GM23338 (cell line): ENCODE results near the gene CDC42EP2. TPM values are rescaled to one million over a fixed set of nuclear protein-coding genes. Genes with fewer than 3 reads are reported as not detected.

Source experiments
- ATAC-seq: fragments of 200-7000 bp; cut with Tn5 transposase; 3 replicates; pipeline ENCODE4 v1.9.1; 2020
- DNase-seq: peaks from one replicate; pipeline ENCODE4 v3.0.0-alpha.2; 2015; ENCODE audit warnings: low spot score
- H2AFZ ChIP-seq: fragments of 200-600 bp; sonication (generic); 2 replicates; pipeline ENCODE4 v1.8.0; 2016; ENCODE audit warnings: antibody characterized with exemption, mild to moderate bottlenecking, moderate library complexity
- H3F3A ChIP-seq: fragments of 200-600 bp; sonication (generic); replicated peaks from 2 replicates; pipeline ENCODE4 v1.8.0; 2017; ENCODE audit warnings: antibody characterized with exemption, mixed run types, low read depth
- H3K27ac ChIP-seq: fragments of 200-600 bp; sonication (generic); 2 replicates; pipeline ENCODE4 v1.6.1; 2016; ENCODE audit warnings: low read depth
- H3K27me3 ChIP-seq: fragments of 200-600 bp; sonication (generic); 2 replicates; pipeline ENCODE4 v1.8.0; 2016; ENCODE audit warnings: mild to moderate bottlenecking, mixed run types, moderate library complexity; ENCODE audit not compliant: insufficient read depth
- H3K36me3 ChIP-seq: fragments of 200-600 bp; sonication (generic); 2 replicates; pipeline ENCODE4 v1.8.0; 2016; ENCODE audit warnings: mild to moderate bottlenecking; ENCODE audit not compliant: insufficient read depth
- H3K4me1 ChIP-seq: fragments of 200-600 bp; sonication (generic); 2 replicates; pipeline ENCODE4 v1.8.0; 2016; ENCODE audit warnings: mild to moderate bottlenecking, moderate library complexity; ENCODE audit not compliant: insufficient read depth
- H3K4me2 ChIP-seq: fragments of 200-600 bp; sonication (generic); 2 replicates; pipeline ENCODE4 v1.7.1; 2017; ENCODE audit warnings: mixed run types
- H3K4me3 ChIP-seq: fragments of 200-600 bp; sonication (generic); 2 replicates; pipeline ENCODE4 v1.6.1; 2016; ENCODE audit warnings: mixed run types
- H3K79me2 ChIP-seq: fragments of 200-600 bp; sonication (generic); replicated peaks from 2 replicates; pipeline ENCODE4 v1.8.0; 2017; ENCODE audit warnings: mild to moderate bottlenecking; ENCODE audit not compliant: insufficient read depth
- H3K9me2 ChIP-seq: fragments of 200-600 bp; sonication (generic); 2 replicates; pipeline ENCODE4 v1.8.0; 2017; ENCODE audit not compliant: insufficient read depth
- H4K20me1 ChIP-seq: fragments of 200-600 bp; sonication (generic); replicated peaks from 2 replicates; pipeline ENCODE4 v1.8.0; 2017; ENCODE audit warnings: mild to moderate bottlenecking; ENCODE audit not compliant: insufficient read depth
- H3K27ac Mint-ChIP-seq: 2 replicates; pipeline ENCODE4 v1.8.0; 2020; ENCODE audit warnings: inconsistent platforms, mild to moderate bottlenecking, moderate library complexity, mixed read lengths
- H3K27me3 Mint-ChIP-seq: 3 replicates; pipeline ENCODE4 v1.8.0; 2022; ENCODE audit warnings: low read depth, mild to moderate bottlenecking, moderate library complexity, mixed read lengths, inconsistent platforms; ENCODE audit not compliant: insufficient read depth, poor library complexity
- H3K36me3 Mint-ChIP-seq: 3 replicates; pipeline ENCODE4 v1.8.0; 2021; ENCODE audit warnings: low read depth, mild to moderate bottlenecking, inconsistent platforms, moderate library complexity, mixed read lengths
- H3K4me1 Mint-ChIP-seq: 3 replicates; pipeline ENCODE4 v1.8.0; 2020; ENCODE audit warnings: mild to moderate bottlenecking, inconsistent platforms, mixed read lengths
- H3K4me3 Mint-ChIP-seq: 3 replicates; pipeline ENCODE4 v1.8.0; 2021; ENCODE audit warnings: moderate library complexity, mild to moderate bottlenecking, inconsistent platforms, mixed read lengths
- H3K9me3 Mint-ChIP-seq: 3 replicates; pipeline ENCODE4 v1.8.0; 2020; ENCODE audit warnings: moderate library complexity, mild to moderate bottlenecking, inconsistent platforms, mixed read lengths
- CREB1 ChIP-seq: fragments of 250-450 bp; sonication (Bioruptor Pico); IDR thresholded peaks from 2 replicates; pipeline ENCODE4 v1.5.0; 2020; ENCODE audit warnings: low read depth, mild to moderate bottlenecking, moderate library complexity
- CTCF ChIP-seq, 2 experiments: fragments of 200-600 bp in 1 of 2; sonication (generic) in 1 of 2; conservative IDR thresholded peaks; 2 replicates each; pipeline versions ENCODE4 v1.5.1 to v1.6.1; 2016 to 2017; ENCODE audit warnings: antibody characterized with exemption in 2 of 2, low read depth in 2 of 2, mild to moderate bottlenecking in 2 of 2, moderate library complexity in 1 of 2
- EZH2 ChIP-seq: fragments of 200-600 bp; sonication (generic); IDR thresholded peaks from one replicate; pipeline ENCODE4 v1.8.0; 2017; ENCODE audit warnings: antibody characterized with exemption, mild to moderate bottlenecking, low read depth; ENCODE audit not compliant: unreplicated experiment
- NANOG ChIP-seq: IDR thresholded peaks from 2 replicates; pipeline ENCODE4 v1.6.1; 2016; ENCODE audit warnings: antibody characterized with exemption, borderline replicate concordance
- POLR2AphosphoS5 ChIP-seq: IDR thresholded peaks from 2 replicates; pipeline ENCODE4 v1.6.1; 2016; ENCODE audit warnings: antibody characterized with exemption, low read depth
- REST ChIP-seq: IDR thresholded peaks from one replicate; pipeline ENCODE4 v1.6.1; 2018; ENCODE audit warnings: antibody characterized with exemption; ENCODE audit not compliant: unreplicated experiment
- STAT1 ChIP-seq: IDR thresholded peaks from one replicate; pipeline ENCODE4 v1.6.1; 2016; ENCODE audit warnings: antibody characterized with exemption; ENCODE audit not compliant: unreplicated experiment
- ZNF331 ChIP-seq: fragments of 250-450 bp; sonication (Bioruptor Pico); IDR thresholded peaks from 2 replicates; pipeline ENCODE4 v1.5.0; 2020; ENCODE audit warnings: low read depth, mild to moderate bottlenecking, moderate library complexity
- polyA plus RNA-seq: library from polyadenylated mRNA; unstranded; fragments of >200 nt; fragmentation: Nextera tagmentation; extraction: Ambion mirVana; gene quantifications from 2 replicates; pipeline ENCODE4 v1.2.1, GENCODE V29; 2016
- total RNA-seq: library from RNA; depleted of rRNA; stranded (reverse); fragments of >200 nt; shearing (Covaris generic); gene quantifications from 2 replicates; pipeline ENCODE4 v1.2.3, GENCODE V29; 2014

CDC42EP2 gene
- total and polyA plus RNA-seq, 2 experiments from 2014 or later: 18.2 to 19.0 TPM

GRCh38 chr11:65355013-65355775, 40.5 kb downstream of the CDC42EP2 start:
- no peak overlapping the region for H3K27ac Mint-ChIP-seq
- Histone ChIP-seq H3K4me2 (peak overlapping the region; percentile 99), H3K4me3 (peak overlapping the region; percentile 92), H3K27me3 (peaks cover 31% of the 10 kb centered on the region), H2AFZ (peak overlapping the region; percentile 98), H4K20me1 (peaks cover 1% of the 10 kb centered on the region; the same call in 1 of the 2 replicates), H3K27ac (no peak overlapping the region), H3K36me3 (peaks cover 6% of the 10 kb centered on the region; the same call in 1 of the 2 replicates), H3K4me1 (peaks cover 6% of the 10 kb centered on the region; the same call in 1 of the 2 replicates), H3F3A (peaks cover 10% of the 10 kb centered on the region), H3K79me2 (no peaks in the 10 kb centered on the region), H3K9me2 (no peaks in the 10 kb centered on the region)
- DNase-seq (peak; percentile 64), ATAC-seq (peak; percentile 17)
- H3K9me3 Mint-ChIP-seq: no peaks in the 10 kb centered on the region
- H3K36me3 Mint-ChIP-seq: peaks cover 26% of the 10 kb centered on the region
- peaks cover 37% of the 10 kb centered on the region for H3K27me3 Mint-ChIP-seq
- TF ChIP-seq POLR2AphosphoS5: no peak; the same call in 1 of the 2 replicates
- peaks cover 16% of the 10 kb centered on the region for H3K4me1 Mint-ChIP-seq
- peak overlapping the region; percentile 84 for H3K4me3 Mint-ChIP-seq

- peaks cover 31% of the 10 kb centered on the region for H3K27me3 ChIP-seq
- H3K27ac ChIP-seq: no peak overlapping the region
- H3K4me3 Mint-ChIP-seq: peak overlapping the region; percentile 84
- no peak for TF ChIP-seq CTCF (conservative IDR thresholded peaks at IDR 0.05; ENCODE audit: low read depth in 2 of 2)
- TF ChIP-seq EZH2: peak; percentile 42
- peaks cover 21% of the 10 kb centered on the region for H3K36me3 Mint-ChIP-seq
- DNase-seq: peak; percentile 75
- peaks cover 37% of the 10 kb centered on the region for H3K27me3 Mint-ChIP-seq
- H3K4me1 Mint-ChIP-seq: peaks cover 16% of the 10 kb centered on the region
- ATAC-seq: peak; percentile 12
- peak overlapping the region; percentile 99 for H3K4me2 ChIP-seq
- no peaks in the 10 kb centered on the region; the same call in 1 of the 2 replicates for H3K36me3 ChIP-seq
- H2AFZ ChIP-seq: peak overlapping the region; percentile 98
- H3K4me1 ChIP-seq: peaks cover 6% of the 10 kb centered on the region; the same call in 1 of the 2 replicates
- H3F3A ChIP-seq: peaks cover 10% of the 10 kb centered on the region
- H3K4me3 ChIP-seq: peak overlapping the region; percentile 92
- no peaks in the 10 kb centered on the region for H3K9me2 ChIP-seq
- no peaks in the 10 kb centered on the region for H3K9me3 Mint-ChIP-seq
- H3K79me2 ChIP-seq: no peaks in the 10 kb centered on the region
- H3K27ac Mint-ChIP-seq: no peak overlapping the region
- no peaks in the 10 kb centered on the region for H4K20me1 ChIP-seq
These were observed 41.2 kb downstream of the CDC42EP2 start for GRCh38 chr11:65355776-65356393.

GRCh38 chr11:65356394-65356972, 41.8 kb downstream of the CDC42EP2 start:
- DNase-seq (no peak), ATAC-seq (no peak)
- peaks cover 10% of the 10 kb centered on the region for H3F3A ChIP-seq
- Mint-ChIP-seq H3K4me3 (peak overlapping the region; percentile 84; the same call in 2 of the 3 replicates), H3K27ac (no peak overlapping the region), H3K4me1 (peaks cover 16% of the 10 kb centered on the region), H3K9me3 (no peaks in the 10 kb centered on the region), H3K36me3 (peaks cover 16% of the 10 kb centered on the region), H3K27me3 (peaks cover 37% of the 10 kb centered on the region)
- no peaks in the 10 kb centered on the region for H3K9me2 ChIP-seq
- H3K27ac ChIP-seq: no peak overlapping the region
- peak overlapping the region; percentile 92 for H3K4me3 ChIP-seq
- no peaks in the 10 kb centered on the region for H3K79me2 ChIP-seq
- peak overlapping the region; percentile 99 for H3K4me2 ChIP-seq
- no peaks in the 10 kb centered on the region; the same call in 1 of the 2 replicates for H3K36me3 ChIP-seq
- peaks cover 31% of the 10 kb centered on the region for H3K27me3 ChIP-seq
- H4K20me1 ChIP-seq: no peaks in the 10 kb centered on the region
- H3K4me1 ChIP-seq: peaks cover 6% of the 10 kb centered on the region; the same call in 1 of the 2 replicates
- H2AFZ ChIP-seq: peak overlapping the region; percentile 98
- TF ChIP-seq CREB1 (CRISPR knock-in tag): no peak
- TF ChIP-seq ZNF331: no peak
- TF ChIP-seq NANOG: no peak
- TF ChIP-seq STAT1: no peak
- no peak for TF ChIP-seq REST
- TF ChIP-seq CTCF (conservative IDR thresholded peaks at IDR 0.05; ENCODE audit: low read depth in 2 of 2): no peak
- TF ChIP-seq EZH2: no peak
